Ovary (tissue), 9 donors: Measurements from ENCODE around the gene CCDC187. TPM values are rescaled to one million over a fixed set of nuclear protein-coding genes. Genes with fewer than 3 reads are reported as not detected.

ENCODE experiments used
- DNase-seq, 5 donors: peaks; one replicate each; pipeline ENCODE4 v3.0.0-alpha.2; 2019 to 2020
- H3K27ac ChIP-seq, 2 donors: fragments of 200-600 bp; one replicate each; pipeline versions ENCODE4 v1.5.1 to v1.8.0; 2019 to 2022
- H3K27me3 ChIP-seq: fragments of 200-600 bp; one replicate; pipeline ENCODE4 v1.8.0; 2022
- H3K36me3 ChIP-seq: fragments of 200-600 bp; sonication (generic); one replicate; pipeline ENCODE4 v1.5.1; 2019
- H3K4me1 ChIP-seq: one replicate; pipeline ENCODE4 v1.8.1; 2013; ENCODE audit warnings: mild to moderate bottlenecking, moderate library complexity; ENCODE audit not compliant: insufficient read depth
- H3K4me3 ChIP-seq: fragments of 200-600 bp; sonication (generic); one replicate; pipeline ENCODE4 v1.5.1; 2017
- H3K9me3 ChIP-seq, 2 donors: fragments of 200-600 bp in 1 of 2; sonication (generic) in 1 of 2; one replicate each; pipeline versions ENCODE4 v1.5.1 to v1.8.1; 2013 to 2019; ENCODE audit warnings: mild to moderate bottlenecking in 1 of 2, moderate library complexity in 1 of 2
- CTCF ChIP-seq, 3 donors: fragments of 450-650 bp in 2 of 3; fragments of 200-600 bp in 1 of 3; IDR thresholded peaks; one replicate each; pipeline versions ENCODE4 v1.5.1 to v1.8.0; 2016 to 2022; ENCODE audit warnings: antibody characterized with exemption in 3 of 3, mild to moderate bottlenecking in 1 of 3
- EP300 ChIP-seq: sonication (generic); formaldehyde crosslinking; IDR thresholded peaks from one replicate; pipeline ENCODE4 v1.6.1; 2017; ENCODE audit warnings: antibody characterized with exemption
- POLR2A ChIP-seq: fragments of 450-650 bp; IDR thresholded peaks from one replicate; pipeline ENCODE4 v1.6.1; 2017; ENCODE audit warnings: antibody characterized with exemption, mild to moderate bottlenecking, moderate library complexity
- WGBS, 3 donors: extraction: QIAGEN DNeasy Blood & Tissue Kit in 1 of 3; methylation state at CpG; one replicate each; pipeline versions ENCODE4 v1.1.5 to v1.1.7; 2013 to 2017; 5-methylcytosine and 5-hydroxymethylcytosine counted together
- intact Hi-C, 4 donors: fragments of 100-400 bp; cut with DNase I; formaldehyde crosslinking; loops; one replicate each; pipeline versions ENCODE4 v1.11.0 to v1.15.1; 2022 to 2023
- polyA plus RNA-seq, 2 donors: library from polyadenylated mRNA; stranded (reverse); fragments of 200-250 nt in 1 of 2; fragments of 350-450 nt in 1 of 2; fragmentation: Illumina TruSeq in 1 of 2; extraction: RNeasy Lipid Tissue Mini Kit (QIAGEN cat#74804) in 1 of 2; gene quantifications; one replicate each; pipeline ENCODE4 v1.2.3, GENCODE V29; 2013 to 2014
- total RNA-seq, 7 donors: library from RNA; depleted of rRNA in 2 of 7; stranded (reverse); fragments of >200 nt in 2 of 7; fragmentation: NEBNext Ultra II Directional in 3 of 7; extraction: Animal tissue kit (Norgen Biotek cat#: 25700) in 3 of 7; gene quantifications; one replicate each; pipeline versions ENCODE4 v1.1.0 to v1.2.4, GENCODE V29; 2016 to 2023
- donor health status: DM: no; HTN: no; CAD: no; lungs with moderate emphysema.
- donor health status: DM: no; HTN: no; CAD: no.
- donor health status: Bipolar disorder and iron deficiency.
- donor health status: DM: yes; HTN: yes; CAD: no.
- donor health status: DM: no; HTN: no; CAD: no.
- donor health status: DM: yes; HTN: yes; CAD: no.

CCDC187 gene
- total and polyA plus RNA-seq, 9 donors, result 0.02 to 15.7 (median 0.74) TPM; not detected in 1

GRCh38 chr9:136312436-136312835 lies 8.5 kb upstream of the CCDC187 start:
- no peaks in the 10 kb centered on the region for H3K27me3 ChIP-seq
- intact Hi-C loops, result loop anchor here in 3 of 4 donors (2.0 to 5.0 kb wide), 3 partner anchors 52 to 90 kb away; partner anchors contain the start of gene SNAPC4 (in 1 of the 3)
- peak; percentile 55 to 76 (median 67) for DNase-seq

DNA sequence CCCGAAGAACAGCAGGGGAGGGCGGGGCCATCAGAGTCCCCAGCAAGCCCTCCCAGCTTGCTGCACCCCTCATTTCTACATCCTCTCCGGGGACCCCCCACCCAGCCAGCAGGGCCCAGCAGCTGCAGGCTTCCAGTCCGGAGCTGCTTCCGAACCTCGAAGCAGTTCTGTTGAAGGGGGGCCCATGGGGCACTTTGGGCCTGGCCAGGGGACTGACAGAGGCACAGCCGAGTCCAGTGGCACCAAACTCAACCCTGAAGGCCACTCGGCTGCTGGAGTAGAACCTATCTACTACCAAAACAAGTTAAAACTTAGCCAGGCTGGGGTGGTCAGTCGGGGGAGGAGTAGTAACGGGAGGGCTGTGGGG lies 8.1 kb upstream of the CCDC187 start:
- no peak for DNase-seq
- H3K9me3 ChIP-seq, result no peaks in the 10 kb centered on the region
- 60 to 68% (median 64%) methylated on average over 10 of the region's 10 CpGs for WGBS, 3 donors
- H3K27me3 ChIP-seq, result no peaks in the 10 kb centered on the region
- TF ChIP-seq CTCF (IDR thresholded peaks at IDR 0.05), result no peak
- TF ChIP-seq POLR2A, result no peak
- TF ChIP-seq EP300, result no peak
- H3K36me3 ChIP-seq, result no peaks in the 10 kb centered on the region
- no peak overlapping the region for H3K27ac ChIP-seq
- intact Hi-C loops, result loop anchor here in 3 of 4 donors (2.0 to 5.0 kb wide), 3 partner anchors 53 to 90 kb away; partner anchors contain the start of gene SNAPC4 (in 1 of the 3)
- no peak overlapping the region for H3K4me3 ChIP-seq
- no peaks in the 10 kb centered on the region for H3K4me1 ChIP-seq

More at GRCh38 chr9:136312436-136312835, 8.5 kb upstream of the CCDC187 start:
- TF ChIP-seq CTCF (IDR thresholded peaks at IDR 0.05) (peak; percentile 50 to 72 (median 70)), POLR2A (no peak), EP300 (no peak)
- Histone ChIP-seq H3K4me1 (no peaks in the 10 kb centered on the region), H3K36me3 (no peaks in the 10 kb centered on the region), H3K27ac (no peak overlapping the region), H3K9me3 (no peaks in the 10 kb centered on the region), H3K4me3 (no peak overlapping the region)
- WGBS, 3 donors, result 47 to 69% (median 53%) methylated on average over 11 to 12 of the region's 12 CpGs

DNA sequence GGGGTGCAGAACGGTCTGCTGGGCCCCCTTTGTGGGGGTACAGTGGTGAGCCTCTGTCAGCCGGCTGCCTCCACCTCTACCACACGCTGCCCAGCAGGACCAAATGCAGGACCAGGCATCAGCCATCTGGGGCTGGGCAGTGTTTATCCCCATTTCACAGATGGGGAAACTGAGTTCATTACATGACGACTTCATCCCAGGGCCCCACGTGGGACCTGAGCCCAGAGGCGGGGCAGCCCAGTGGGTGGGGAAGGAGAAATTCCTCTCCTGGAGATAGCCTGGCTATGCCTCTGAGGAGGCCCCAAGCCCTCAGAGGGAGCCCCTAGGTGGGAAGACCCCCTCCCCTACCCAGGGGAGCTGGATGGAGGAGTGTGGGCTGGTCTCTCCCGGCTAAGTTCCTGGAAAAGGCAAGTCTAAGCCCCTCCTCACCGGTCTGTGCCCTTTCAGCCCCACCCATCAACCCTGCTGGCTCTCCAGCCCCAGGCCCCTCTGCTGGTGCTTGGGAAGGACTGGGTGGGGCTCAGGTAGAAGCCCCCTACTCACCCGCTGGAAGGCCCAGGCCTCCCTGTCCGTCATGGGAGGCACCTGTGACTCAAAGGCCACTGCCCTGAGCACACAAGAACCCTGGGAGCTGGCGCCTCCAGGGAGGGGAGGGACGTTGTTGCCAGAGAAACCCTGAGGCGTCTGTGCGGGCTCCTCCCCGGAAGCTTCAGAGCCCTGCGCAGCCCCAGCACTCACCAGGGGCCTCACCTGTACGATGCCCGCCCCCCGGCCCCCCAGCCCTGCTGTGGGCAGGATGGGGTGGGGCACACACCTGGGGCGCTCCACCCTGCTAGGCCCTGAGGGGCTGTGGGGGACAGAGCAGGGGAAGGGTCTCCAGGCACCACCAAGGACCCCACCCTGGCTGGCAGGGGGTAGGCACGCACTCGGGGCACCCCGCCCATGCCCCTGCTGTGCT lies 7.4 kb upstream of the CCDC187 start:
- intact Hi-C loops, result loop anchor here in 3 of 4 donors (2.0 to 5.0 kb wide), 4 partner anchors 53 to 91 kb away; partner anchors contain the start of gene SNAPC4 (in 2 of the 3)
- no peaks in the 10 kb centered on the region for H3K36me3 ChIP-seq
- no peaks in the 10 kb centered on the region for H3K4me1 ChIP-seq
- no peak overlapping the region for H3K27ac ChIP-seq
- no peaks in the 10 kb centered on the region for H3K27me3 ChIP-seq
- 47 to 58% (median 51%) methylated on average over 15 to 23 of the region's 23 CpGs for WGBS, 3 donors
- DNase-seq, result no peak
- H3K9me3 ChIP-seq, result no peaks in the 10 kb centered on the region
- TF ChIP-seq POLR2A, result no peak
- no peak for TF ChIP-seq EP300
- no peak for TF ChIP-seq CTCF (IDR thresholded peaks at IDR 0.05)
- H3K4me3 ChIP-seq, result no peak overlapping the region

DNA sequence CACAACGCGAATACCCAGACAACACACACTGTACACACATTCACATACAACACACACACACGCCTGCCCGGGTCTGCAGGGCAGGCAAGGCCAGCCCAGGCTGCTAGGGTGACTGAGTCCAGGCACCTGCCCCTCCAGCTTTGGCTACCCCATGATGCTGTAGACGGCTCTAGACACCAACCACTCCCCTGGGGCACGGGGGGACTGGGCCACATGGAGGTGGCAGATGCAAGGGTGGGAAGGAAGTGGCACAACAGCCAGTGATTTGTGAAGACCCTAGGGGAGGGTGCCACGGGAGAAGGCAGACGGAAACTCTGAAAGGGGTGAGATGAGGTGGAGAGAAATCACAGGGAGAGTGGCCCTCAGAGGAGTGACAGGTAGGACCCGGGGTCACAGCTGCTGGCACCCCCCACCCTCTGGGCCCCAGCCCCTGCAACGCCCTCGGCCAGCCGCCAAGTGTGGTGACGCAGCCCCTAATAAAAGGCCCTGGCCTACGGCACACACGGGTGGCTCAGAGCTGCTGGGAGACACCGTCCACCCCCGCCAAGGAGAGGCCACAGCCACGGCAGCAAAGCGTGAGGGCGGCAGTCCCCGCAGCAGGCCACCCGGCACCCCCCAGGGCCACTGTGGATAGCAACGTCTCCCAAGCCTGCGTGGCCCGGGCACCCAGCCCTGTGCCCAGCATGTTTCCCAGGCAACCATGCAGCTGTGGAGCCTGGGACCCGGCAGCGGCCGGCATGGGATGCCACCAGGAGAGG lies 6.6 kb upstream of the CCDC187 start:
- intact Hi-C loops, result loop anchor here in 3 of 4 donors (2.0 to 5.0 kb wide), 3 partner anchors 57 to 92 kb away; partner anchors contain the start of gene SNAPC4 (in 2 of the 3)
- no peaks in the 10 kb centered on the region for H3K9me3 ChIP-seq
- no peaks in the 10 kb centered on the region for H3K36me3 ChIP-seq
- WGBS, 3 donors, result 58 to 71% (median 60%) methylated on average over 23 to 28 of the region's 28 CpGs
- no peak overlapping the region for H3K27ac ChIP-seq
- H3K27me3 ChIP-seq, result no peaks in the 10 kb centered on the region
- no peak overlapping the region for H3K4me3 ChIP-seq
- H3K4me1 ChIP-seq, result no peaks in the 10 kb centered on the region
- no peak for TF ChIP-seq CTCF (IDR thresholded peaks at IDR 0.05)
- no peak for TF ChIP-seq EP300
- no peak for TF ChIP-seq POLR2A
- DNase-seq, result no peak
